ENCODE results near the gene SSMEM1. TPM values are rescaled to one million over a fixed set of nuclear protein-coding genes. Genes with fewer than 3 reads are reported as not detected.
"Not testable (repeated sequence)": the region's sequence is repeated elsewhere in the genome, so short reads cannot be mapped to it uniquely, and the experiment has no call there.

SSMEM1 gene
- total and polyA plus RNA-seq, 4 experiments from 2014 or later: not detected

DNA sequence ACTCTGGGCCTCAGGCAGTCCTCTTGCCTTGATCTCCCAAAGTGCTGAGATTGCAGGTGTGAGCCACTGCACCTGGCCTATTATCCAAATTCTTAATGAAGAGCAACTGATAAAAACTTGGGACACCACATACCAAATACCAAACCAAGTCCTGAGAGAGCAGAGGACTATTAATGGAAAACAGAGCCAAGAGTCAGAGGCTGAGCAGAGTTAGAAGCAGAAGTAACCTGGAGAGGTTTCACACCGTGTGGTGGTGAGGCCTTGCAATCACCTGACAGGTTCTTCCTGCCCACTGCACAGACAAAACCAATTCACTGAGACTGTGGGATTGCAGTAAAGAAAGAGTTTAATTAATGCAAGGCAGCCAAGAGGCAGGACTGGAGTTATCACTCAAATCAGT lies 16.0 kb downstream of the SSMEM1 start:
- ChIA-PET POLR2A (ENCODE audit: partially characterized antibody) (no interaction called here), CTCF (ENCODE audit: partially characterized antibody) (no interaction called here)
- Mint-ChIP-seq H3K27me3 (no peaks in the 10 kb centered on the region), H3K36me3 (no peaks in the 10 kb centered on the region), H3K27ac (peak overlapping the region in 1 of 7 donors; percentile 36), H3K4me1 (no peaks in the 10 kb centered on the region), H3K9me3 (no peaks in the 10 kb centered on the region), H3K4me3 (no peak overlapping the region)
- Histone ChIP-seq H3K27ac (ENCODE audit: low read depth, low read length) (no peak overlapping the region), H3K27me3 (ENCODE audit: insufficient read depth, low read length) (no peaks in the 10 kb centered on the region), H3K9me3 (ENCODE audit: control insufficient read depth in 1 of 2, low read length in 2 of 2) (no peaks in the 10 kb centered on the region), H3K36me3 (ENCODE audit: insufficient read depth, low read length) (no peaks in the 10 kb centered on the region), H3K4me3 (ENCODE audit: low read length in 2 of 2) (no peak overlapping the region), H3K4me1 (ENCODE audit: insufficient read depth, low read length) (no peaks in the 10 kb centered on the region)
- no peak for DNase-seq
- intact Hi-C loops (cut with micrococcal nuclease): no loop called here

- H3K27ac ChIP-seq (ENCODE audit: low read depth, low read length): no peak overlapping the region
- no peak for DNase-seq
These were observed 16.6 kb downstream of the SSMEM1 start for GRCh38 chr7:130224210-130224609.

GRCh38 chr7:130224923-130225322 lies 17.3 kb downstream of the SSMEM1 start:
- DNase-seq; H3K4me3 ChIP-seq (ENCODE audit: low read length in 2 of 2); H3K4me1 ChIP-seq (ENCODE audit: insufficient read depth, low read length); H3K36me3 ChIP-seq (ENCODE audit: insufficient read depth, low read length); H3K36me3 Mint-ChIP-seq; H3K9me3 ChIP-seq (ENCODE audit: control insufficient read depth in 1 of 2, low read length in 2 of 2); H3K4me3 Mint-ChIP-seq; H3K9me3 Mint-ChIP-seq; H3K27ac ChIP-seq (ENCODE audit: low read depth, low read length); H3K4me1 Mint-ChIP-seq; CTCF ChIA-PET (ENCODE audit: partially characterized antibody); POLR2A ChIA-PET (ENCODE audit: partially characterized antibody); intact Hi-C loops (cut with micrococcal nuclease); H3K27me3 Mint-ChIP-seq; H3K27me3 ChIP-seq (ENCODE audit: insufficient read depth, low read length): not testable (repeated sequence)
- H3K27ac Mint-ChIP-seq: peak overlapping the region in 1 of 7 donors; percentile 48

More at GRCh38 chr7:130224210-130224609, 16.6 kb downstream of the SSMEM1 start:
- H3K27me3 Mint-ChIP-seq: no peaks in the 10 kb centered on the region
- Histone ChIP-seq H3K4me3 (ENCODE audit: low read length in 2 of 2) (no peak overlapping the region), H3K4me1 (ENCODE audit: insufficient read depth, low read length) (no peaks in the 10 kb centered on the region), H3K27me3 (ENCODE audit: insufficient read depth, low read length) (no peaks in the 10 kb centered on the region), H3K9me3 (ENCODE audit: control insufficient read depth in 1 of 2, low read length in 2 of 2) (no peaks in the 10 kb centered on the region), H3K36me3 (ENCODE audit: insufficient read depth, low read length) (no peaks in the 10 kb centered on the region)
- no peak overlapping the region for H3K27ac Mint-ChIP-seq
- H3K4me3 Mint-ChIP-seq: no peak overlapping the region
- CTCF ChIA-PET (ENCODE audit: partially characterized antibody): no interaction called here
- H3K9me3 Mint-ChIP-seq: no peaks in the 10 kb centered on the region
- intact Hi-C loops (cut with micrococcal nuclease): no loop called here
- no peaks in the 10 kb centered on the region for H3K36me3 Mint-ChIP-seq
- no peaks in the 10 kb centered on the region for H3K4me1 Mint-ChIP-seq
- POLR2A ChIA-PET (ENCODE audit: partially characterized antibody): no interaction called here

DNA sequence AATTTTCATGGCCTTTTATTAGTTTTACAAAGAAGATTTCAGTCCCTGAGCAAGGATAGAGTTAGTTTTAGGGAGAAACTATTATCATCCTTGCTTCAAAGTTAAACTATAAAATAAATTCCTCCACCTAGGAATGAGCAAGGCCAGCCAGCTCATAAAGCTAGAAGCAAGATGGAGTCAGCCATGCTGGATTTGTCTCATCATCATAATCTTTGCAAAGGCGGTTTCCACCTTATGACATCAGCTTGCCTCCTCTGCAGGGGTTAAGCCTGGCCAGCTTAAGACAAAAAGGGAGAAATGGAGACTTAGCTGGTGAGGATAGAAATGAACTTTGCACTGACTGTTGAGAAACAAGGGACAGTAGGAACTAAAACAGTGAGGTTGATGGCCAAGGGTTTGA lies 18.7 kb downstream of the SSMEM1 start:
- H3K27ac ChIP-seq (ENCODE audit: low read depth, low read length): no peak overlapping the region
- Mint-ChIP-seq H3K4me3 (no peak overlapping the region), H3K27me3 (peaks cover 0 to 2% of the 10 kb centered on the region in 2 donors), H3K36me3 (no peaks in the 10 kb centered on the region), H3K27ac (no peak overlapping the region), H3K9me3 (no peaks in the 10 kb centered on the region), H3K4me1 (no peaks in the 10 kb centered on the region)
- no peaks in the 10 kb centered on the region for H3K4me1 ChIP-seq (ENCODE audit: insufficient read depth, low read length)
- H3K4me3 ChIP-seq (ENCODE audit: low read length in 2 of 2): no peak overlapping the region
- intact Hi-C loops (cut with micrococcal nuclease): no loop called here
- ChIA-PET POLR2A (ENCODE audit: partially characterized antibody) (no interaction called here), CTCF (ENCODE audit: partially characterized antibody) (no interaction called here)
- H3K36me3 ChIP-seq (ENCODE audit: insufficient read depth, low read length): no peaks in the 10 kb centered on the region
- no peak for DNase-seq
- no peaks in the 10 kb centered on the region for H3K27me3 ChIP-seq (ENCODE audit: insufficient read depth, low read length)
- H3K9me3 ChIP-seq (ENCODE audit: control insufficient read depth in 1 of 2, low read length in 2 of 2): no peaks in the 10 kb centered on the region

GRCh38 chr7:130227883-130228575 lies 20.4 kb downstream of the SSMEM1 start:
- intact Hi-C loops (cut with micrococcal nuclease): no loop called here
- H3K4me1 ChIP-seq (ENCODE audit: insufficient read depth, low read length): no peaks in the 10 kb centered on the region
- DNase-seq: no peak
- Mint-ChIP-seq H3K4me1 (no peaks in the 10 kb centered on the region), H3K4me3 (no peak overlapping the region), H3K27ac (no peak overlapping the region), H3K9me3 (no peaks in the 10 kb centered on the region), H3K27me3 (peaks cover 0 to 2% of the 10 kb centered on the region in 2 donors), H3K36me3 (no peaks in the 10 kb centered on the region)
- ChIA-PET POLR2A (ENCODE audit: partially characterized antibody) (no interaction called here), CTCF (ENCODE audit: partially characterized antibody) (no interaction called here)
- H3K36me3 ChIP-seq (ENCODE audit: insufficient read depth, low read length): no peaks in the 10 kb centered on the region
- H3K9me3 ChIP-seq (ENCODE audit: control insufficient read depth in 1 of 2, low read length in 2 of 2): no peaks in the 10 kb centered on the region
- H3K27ac ChIP-seq (ENCODE audit: low read depth, low read length): no peak overlapping the region
- H3K4me3 ChIP-seq (ENCODE audit: low read length in 2 of 2): no peak overlapping the region
- no peaks in the 10 kb centered on the region for H3K27me3 ChIP-seq (ENCODE audit: insufficient read depth, low read length)

- POLR2A ChIA-PET (ENCODE audit: partially characterized antibody): no interaction called here
These were observed 21.3 kb downstream of the SSMEM1 start for GRCh38 chr7:130228840-130229502.

DNA sequence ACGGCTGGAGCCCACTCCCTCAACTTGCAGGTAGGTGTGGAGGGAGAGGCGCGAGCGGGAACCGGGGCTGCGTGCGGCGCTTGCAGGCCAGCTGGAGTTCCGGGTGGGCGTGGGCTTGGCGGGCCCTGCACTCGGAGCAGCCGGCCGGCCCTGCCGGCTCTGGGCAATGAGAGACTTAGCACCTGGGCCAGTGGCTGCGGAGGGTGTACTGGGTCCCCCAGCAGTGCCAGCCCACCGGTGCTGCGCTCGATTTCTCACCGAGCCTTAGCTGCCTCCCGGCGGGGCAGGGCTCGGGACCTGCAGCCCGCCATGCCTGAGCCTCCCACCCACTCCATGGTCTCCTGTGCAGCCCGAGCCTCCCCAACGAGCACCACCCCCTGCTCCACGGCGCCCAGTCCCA lies 22.3 kb downstream of the SSMEM1 start:
- H3K27ac Mint-ChIP-seq; H3K36me3 ChIP-seq (ENCODE audit: insufficient read depth, low read length); CTCF ChIA-PET (ENCODE audit: partially characterized antibody); H3K4me1 ChIP-seq (ENCODE audit: insufficient read depth, low read length); H3K27ac ChIP-seq (ENCODE audit: low read depth, low read length); DNase-seq; H3K27me3 Mint-ChIP-seq; H3K4me1 Mint-ChIP-seq; intact Hi-C loops (cut with micrococcal nuclease); H3K4me3 Mint-ChIP-seq; H3K9me3 ChIP-seq (ENCODE audit: control insufficient read depth in 1 of 2, low read length in 2 of 2); H3K4me3 ChIP-seq (ENCODE audit: low read length in 2 of 2); H3K36me3 Mint-ChIP-seq; H3K9me3 Mint-ChIP-seq; POLR2A ChIA-PET (ENCODE audit: partially characterized antibody); H3K27me3 ChIP-seq (ENCODE audit: insufficient read depth, low read length): not testable (repeated sequence)

More at GRCh38 chr7:130228840-130229502, 21.3 kb downstream of the SSMEM1 start:
- Histone ChIP-seq H3K27me3 (ENCODE audit: insufficient read depth, low read length) (no peaks in the 10 kb centered on the region), H3K27ac (ENCODE audit: low read depth, low read length) (no peak overlapping the region), H3K4me3 (ENCODE audit: low read length in 2 of 2) (no peak overlapping the region), H3K4me1 (ENCODE audit: insufficient read depth, low read length) (no peaks in the 10 kb centered on the region), H3K9me3 (ENCODE audit: control insufficient read depth in 1 of 2, low read length in 2 of 2) (no peaks in the 10 kb centered on the region), H3K36me3 (ENCODE audit: insufficient read depth, low read length) (no peaks in the 10 kb centered on the region)
- Mint-ChIP-seq H3K4me1 (no peaks in the 10 kb centered on the region), H3K27ac (no peak overlapping the region), H3K4me3 (no peak overlapping the region), H3K9me3 (no peaks in the 10 kb centered on the region), H3K36me3 (no peaks in the 10 kb centered on the region), H3K27me3 (peaks cover 0 to 2% of the 10 kb centered on the region in 2 donors)
- intact Hi-C loops (cut with micrococcal nuclease): no loop called here
- CTCF ChIA-PET (ENCODE audit: partially characterized antibody): no interaction called here
- DNase-seq: no peak

Data from CD4-positive, alpha-beta memory T cell (primary cell).